GM18520 (cell line): ENCODE results near the gene PITX3.

ENCODE experiments used
- ATAC-seq: cut with Tn5 transposase; IDR thresholded peaks from one replicate; pipeline ENCODE4 v1.9.1; 2021; ENCODE audit not compliant: unreplicated experiment

The PITX3 gene

GRCh38 chr10:102185811-102186527, 55.3 kb downstream of the PITX3 start:
- no peak for ATAC-seq

GRCh38 chr10:102185272-102185671, 56.0 kb downstream of the PITX3 start:
- ATAC-seq, result no peak

- ATAC-seq, result no peak
These were observed 56.7 kb downstream of the PITX3 start for GRCh38 chr10:102184606-102185005.
